LNCAP (cell line): ENCODE results near the gene PTGER1.

Source experiments
- CTCF ChIP-seq: fragments of 450-650 bp; IDR thresholded peaks from 2 replicates; pipeline ENCODE4 v1.5.1; 2017; ENCODE audit warnings: mild to moderate bottlenecking

PTGER1 gene

GRCh38 chr19:14443632-14444216, 31.4 kb downstream of the PTGER1 start:
- TF ChIP-seq CTCF = no peak

- TF ChIP-seq CTCF = no peak
Observed at GRCh38 chr19:14442891-14443631, 32.1 kb downstream of the PTGER1 start.

- TF ChIP-seq CTCF = no peak
Observed at GRCh38 chr19:14441041-14441938, 33.9 kb downstream of the PTGER1 start.

- no peak for TF ChIP-seq CTCF
Observed at GRCh38 chr19:14440049-14440448, 35.1 kb downstream of the PTGER1 start.

- no peak for TF ChIP-seq CTCF
Observed at GRCh38 chr19:14439014-14439413, 36.1 kb downstream of the PTGER1 start.

- no peak for TF ChIP-seq CTCF
Observed at GRCh38 chr19:14437578-14438140, 37.5 kb downstream of the PTGER1 start.

GRCh38 chr19:14435320-14436050, 39.7 kb downstream of the PTGER1 start:
- no peak for TF ChIP-seq CTCF
